Activated naive CD4-positive, alpha-beta T cell treated with anti-CD3 and anti-CD28 coated beads, Interleukin-2, amount 50 U/mL, for 72 hours (primary cell): ENCODE results near the gene PNPLA1. TPM values are rescaled to one million over a fixed set of nuclear protein-coding genes. Genes with fewer than 3 reads are reported as not detected.

Experiments used
- ATAC-seq, 2 donors: fragments of 150-1000 bp; cut with Tn5 transposase; 2 replicates each; pipeline ENCODE4 v1.10.0; 2021; ENCODE audit warnings: mild to moderate bottlenecking in 2 of 2, moderate library complexity in 2 of 2
- DNase-seq, 2 donors: peaks; one replicate each; pipeline ENCODE4 v3.0.0; 2021 to 2022; ENCODE audit warnings: low spot score in 2 of 2
- H3K27ac Mint-ChIP-seq, 2 donors: one replicate each; pipeline ENCODE4 v1.8.0; 2022; ENCODE audit warnings: mild to moderate bottlenecking in 2 of 2, mixed read lengths in 2 of 2
- H3K36me3 Mint-ChIP-seq, 2 donors: one replicate each; pipeline ENCODE4 v1.8.0; 2022; ENCODE audit warnings: mixed read lengths in 2 of 2
- H3K9me3 Mint-ChIP-seq, 2 donors: one replicate each; pipeline ENCODE4 v1.8.0; 2022; ENCODE audit warnings: mixed read lengths in 2 of 2
- total RNA-seq, 2 donors: library from RNA; stranded (reverse); gene quantifications; one replicate each; pipeline ENCODE4 v1.2.3, GENCODE V29; 2022

The PNPLA1 gene
- total RNA-seq, 2 donors from 2014 or later = not detected

GRCh38 chr6:36242626-36243025 lies 27.2 kb upstream of the PNPLA1 start:
- H3K9me3 Mint-ChIP-seq = no peaks in the 10 kb centered on the region
- ATAC-seq (no peak), DNase-seq (no peak)
- H3K27ac Mint-ChIP-seq = no peak overlapping the region
- H3K36me3 Mint-ChIP-seq = no peaks in the 10 kb centered on the region

- no peaks in the 10 kb centered on the region for H3K9me3 Mint-ChIP-seq
- ATAC-seq (no peak), DNase-seq (no peak)
- no peak overlapping the region for H3K27ac Mint-ChIP-seq
- no peaks in the 10 kb centered on the region for H3K36me3 Mint-ChIP-seq
Measured at GRCh38 chr6:36243562-36244212, 26.2 kb upstream of the PNPLA1 start.

- DNase-seq (no peak), ATAC-seq (no peak)
- H3K27ac Mint-ChIP-seq = no peak overlapping the region
- no peaks in the 10 kb centered on the region for H3K36me3 Mint-ChIP-seq
- H3K9me3 Mint-ChIP-seq = no peaks in the 10 kb centered on the region
Measured at GRCh38 chr6:36244641-36245280, 25.1 kb upstream of the PNPLA1 start.

GRCh38 chr6:36245572-36246061 lies 24.2 kb upstream of the PNPLA1 start:
- ATAC-seq = peak in 1 of 2 donors; percentile 20

GRCh38 chr6:36246506-36247268 lies 23.2 kb upstream of the PNPLA1 start:
- ATAC-seq (no peak), DNase-seq (no peak)
- no peaks in the 10 kb centered on the region for H3K9me3 Mint-ChIP-seq
- peak overlapping the region in 1 of 2 donors; percentile 76 for H3K27ac Mint-ChIP-seq
- no peaks in the 10 kb centered on the region for H3K36me3 Mint-ChIP-seq

More at GRCh38 chr6:36245572-36246061, 24.2 kb upstream of the PNPLA1 start:
- H3K36me3 Mint-ChIP-seq = no peaks in the 10 kb centered on the region
- no peaks in the 10 kb centered on the region for H3K9me3 Mint-ChIP-seq
- DNase-seq = no peak
- H3K27ac Mint-ChIP-seq = no peak overlapping the region

GRCh38 chr6:36247693-36248092 lies 22.2 kb upstream of the PNPLA1 start:
- ATAC-seq (no peak), DNase-seq (no peak)
- Mint-ChIP-seq H3K27ac (no peak overlapping the region), H3K9me3 (no peaks in the 10 kb centered on the region), H3K36me3 (no peaks in the 10 kb centered on the region)

- H3K9me3 Mint-ChIP-seq = no peaks in the 10 kb centered on the region
- DNase-seq = no peak
- H3K36me3 Mint-ChIP-seq = no peaks in the 10 kb centered on the region
- H3K27ac Mint-ChIP-seq = no peak overlapping the region
- no peak for ATAC-seq
Measured at GRCh38 chr6:36248980-36249379, 20.9 kb upstream of the PNPLA1 start.

- H3K9me3 Mint-ChIP-seq = no peaks in the 10 kb centered on the region
- no peaks in the 10 kb centered on the region for H3K36me3 Mint-ChIP-seq
Measured at GRCh38 chr6:36249536-36249935, 20.3 kb upstream of the PNPLA1 start.

GRCh38 chr6:36252005-36252404 lies 17.9 kb upstream of the PNPLA1 start:
- no peaks in the 10 kb centered on the region for H3K36me3 Mint-ChIP-seq

More at GRCh38 chr6:36249536-36249935, 20.3 kb upstream of the PNPLA1 start:
- DNase-seq (no peak), ATAC-seq (no peak)
- no peak overlapping the region for H3K27ac Mint-ChIP-seq

GRCh38 chr6:36263390-36264000 lies 6.4 kb upstream of the PNPLA1 start:
- ATAC-seq = no peak
- H3K9me3 Mint-ChIP-seq = peaks cover 0 to 4% of the 10 kb centered on the region in 2 donors
- no peak for DNase-seq
- peaks cover 0 to 5% of the 10 kb centered on the region in 2 donors for H3K36me3 Mint-ChIP-seq
- H3K27ac Mint-ChIP-seq = no peak overlapping the region

More at GRCh38 chr6:36252005-36252404, 17.9 kb upstream of the PNPLA1 start:
- no peak for ATAC-seq
- Mint-ChIP-seq H3K9me3 (no peaks in the 10 kb centered on the region), H3K27ac (no peak overlapping the region)
- DNase-seq = no peak

- DNase-seq (no peak), ATAC-seq (no peak)
- Mint-ChIP-seq H3K9me3 (peaks cover 0 to 4% of the 10 kb centered on the region in 2 donors), H3K27ac (no peak overlapping the region), H3K36me3 (peaks cover 0 to 5% of the 10 kb centered on the region in 2 donors)
Measured at GRCh38 chr6:36265744-36266143, 4.1 kb upstream of the PNPLA1 start.

- H3K27ac Mint-ChIP-seq = no peak overlapping the region
- no peak for ATAC-seq
- H3K9me3 Mint-ChIP-seq = peaks cover 0 to 4% of the 10 kb centered on the region in 2 donors
- H3K36me3 Mint-ChIP-seq = peaks cover 0 to 5% of the 10 kb centered on the region in 2 donors
- DNase-seq = no peak
Measured at GRCh38 chr6:36266913-36267644, 2.8 kb upstream of the PNPLA1 start.

- Mint-ChIP-seq H3K9me3 (peaks cover 0 to 4% of the 10 kb centered on the region in 2 donors), H3K36me3 (peaks cover 0 to 5% of the 10 kb centered on the region in 2 donors), H3K27ac (no peak overlapping the region)
- no peak for ATAC-seq
- no peak for DNase-seq
Measured at GRCh38 chr6:36267731-36268477, 2.0 kb upstream of the PNPLA1 start.

- H3K9me3 Mint-ChIP-seq = peaks cover 0 to 4% of the 10 kb centered on the region in 2 donors
- DNase-seq (no peak), ATAC-seq (no peak)
- H3K27ac Mint-ChIP-seq = peak overlapping the region in 1 of 2 donors; percentile 24
- H3K36me3 Mint-ChIP-seq = peaks cover 0 to 5% of the 10 kb centered on the region in 2 donors
Measured at GRCh38 chr6:36268478-36269275, 1.2 kb upstream of the PNPLA1 start.

- Mint-ChIP-seq H3K27ac (no peak overlapping the region), H3K36me3 (no peaks in the 10 kb centered on the region), H3K9me3 (no peaks in the 10 kb centered on the region)
- no peak for ATAC-seq
- no peak for DNase-seq
Measured at GRCh38 chr6:36272234-36272633, 2.4 kb downstream of the PNPLA1 start.
